Keratinocyte (primary cell): ENCODE measurements around the gene JAK1. TPM values are rescaled to one million over a fixed set of nuclear protein-coding genes. Genes with fewer than 3 reads are reported as not detected.

Experiments used
- DNase-seq: peaks from one replicate; pipeline ENCODE4 v3.0.0-alpha.2; 2011; ENCODE audit warnings: low read depth, missing footprints, low spot score
- FAIRE-seq: peaks from 2 replicates; lab custom pipeline; 2011; peaks lifted over from hg19 to GRCh38; lab: Jason Lieb, UNC
- H2AFZ ChIP-seq: 2 replicates; pipeline ENCODE4 v1.6.0; 2012; ENCODE audit warnings: low read length, control low read depth, inconsistent platforms; ENCODE audit not compliant: control insufficient read depth
- H3K27ac ChIP-seq: 2 replicates; pipeline ENCODE4 v1.5.1; 2011; ENCODE audit warnings: low read length; ENCODE audit not compliant: control insufficient read depth, insufficient read depth
- H3K27me3 ChIP-seq: 3 replicates; pipeline ENCODE4 v1.6.0; 2011; ENCODE audit warnings: low read length; ENCODE audit not compliant: control insufficient read depth, insufficient read depth; ENCODE audit errors: extremely low read depth
- H3K36me3 ChIP-seq, 2 experiments: 2 replicates in 1 of 2; 3 replicates in 1 of 2; pipeline ENCODE4 v1.5.1; 2011; ENCODE audit warnings: low read length in 2 of 2, mild to moderate bottlenecking in 1 of 2; ENCODE audit not compliant: control insufficient read depth in 2 of 2, insufficient read depth in 2 of 2; ENCODE audit errors: extremely low read depth in 1 of 2
- H3K4me1 ChIP-seq: 3 replicates; pipeline ENCODE4 v1.5.1; 2011; ENCODE audit warnings: low read length; ENCODE audit not compliant: control insufficient read depth, insufficient read depth; ENCODE audit errors: extremely low read depth
- H3K4me2 ChIP-seq: 3 replicates; pipeline ENCODE4 v1.6.0; 2011; ENCODE audit warnings: low read depth, low read length; ENCODE audit not compliant: control insufficient read depth, insufficient read depth; ENCODE audit errors: extremely low read depth
- H3K4me3 ChIP-seq, 3 experiments: fragments of 200-600 bp in 1 of 3; sonication (generic) in 1 of 3; 2 replicates in 2 of 3; 3 replicates in 1 of 3; pipeline ENCODE4 v1.5.1; 2011 to 2016; ENCODE audit warnings: low read length in 3 of 3, mild to moderate bottlenecking in 3 of 3, control low read depth in 2 of 3, inconsistent platforms in 1 of 3, low read depth in 1 of 3, mixed read lengths in 1 of 3, mixed run types in 1 of 3, moderate library complexity in 1 of 3; ENCODE audit not compliant: control insufficient read depth in 2 of 3, insufficient read depth in 2 of 3; ENCODE audit errors: extremely low read depth in 1 of 3
- H3K79me2 ChIP-seq: 2 replicates; pipeline ENCODE4 v1.6.0; 2012; ENCODE audit warnings: low read length; ENCODE audit not compliant: control insufficient read depth, insufficient read depth
- H3K9ac ChIP-seq: 3 replicates; pipeline ENCODE4 v1.6.0; 2011; ENCODE audit warnings: low read length; ENCODE audit not compliant: control insufficient read depth, insufficient read depth; ENCODE audit errors: extremely low read depth
- H3K9me1 ChIP-seq: 3 replicates; pipeline ENCODE4 v1.6.0; 2011; ENCODE audit warnings: low read length; ENCODE audit not compliant: control insufficient read depth, insufficient read depth; ENCODE audit errors: extremely low read depth
- H3K9me3 ChIP-seq: 2 replicates; pipeline ENCODE4 v1.5.1; 2012; ENCODE audit warnings: low read depth, low read length; ENCODE audit not compliant: control insufficient read depth
- H4K20me1 ChIP-seq: 3 replicates; pipeline ENCODE4 v1.6.0; 2011; ENCODE audit warnings: low read length; ENCODE audit not compliant: control insufficient read depth, insufficient read depth; ENCODE audit errors: extremely low read depth
- EZH2 ChIP-seq: IDR thresholded peaks from one replicate; pipeline ENCODE4 v1.6.1; 2012; ENCODE audit warnings: inconsistent platforms, mild to moderate bottlenecking, low read length, moderate library complexity
- dilution Hi-C: fragments of 300-500 bp; cut with MboI; formaldehyde crosslinking; loops from one replicate; pipeline ENCODE4 v1.7.0; 2020; ENCODE audit warnings: low sequenced_read_pairs; ENCODE audit not compliant: extremely low pct_ligation_motif_present
- polyA plus RNA-seq, 5 experiments: library from polyadenylated mRNA; depleted of rRNA in 3 of 5; stranded (reverse) in 3 of 5; stranded (forward) in 1 of 5; unstranded in 1 of 5; fragments of >200 nt; gene quantifications; 1 replicate in 1 of 5; 2 replicates in 3 of 5; 3 replicates in 1 of 5; pipeline versions ENCODE4 v1.2.1 to v1.2.3, GENCODE V29; 2011 to 2012; ENCODE audit warnings: missing spikeins in 2 of 5, low read depth in 1 of 5, low replicate concordance in 1 of 5
- TF ChIP-seq, protein P1 (sequence below), 3 experiments: IDR thresholded peaks in 1 of 3; conservative IDR thresholded peaks in 1 of 3; optimal IDR thresholded peaks in 1 of 3; 2 replicates in 2 of 3; 3 replicates in 1 of 3; pipeline versions ENCODE3 to v1.5.1; 2011; ENCODE audit warnings: low read length in 3 of 3, mild to moderate bottlenecking in 3 of 3, moderate library complexity in 2 of 3, control low read depth in 1 of 3, inconsistent platforms in 1 of 3; ENCODE audit not compliant: insufficient read depth in 2 of 3; ENCODE audit errors: extremely low read depth in 1 of 3

JAK1 gene
- polyA plus RNA-seq, 1 donor (not counting 4 experiments of a cell fraction or from before 2014, with no cell fraction given): 50.9 TPM

DNA sequence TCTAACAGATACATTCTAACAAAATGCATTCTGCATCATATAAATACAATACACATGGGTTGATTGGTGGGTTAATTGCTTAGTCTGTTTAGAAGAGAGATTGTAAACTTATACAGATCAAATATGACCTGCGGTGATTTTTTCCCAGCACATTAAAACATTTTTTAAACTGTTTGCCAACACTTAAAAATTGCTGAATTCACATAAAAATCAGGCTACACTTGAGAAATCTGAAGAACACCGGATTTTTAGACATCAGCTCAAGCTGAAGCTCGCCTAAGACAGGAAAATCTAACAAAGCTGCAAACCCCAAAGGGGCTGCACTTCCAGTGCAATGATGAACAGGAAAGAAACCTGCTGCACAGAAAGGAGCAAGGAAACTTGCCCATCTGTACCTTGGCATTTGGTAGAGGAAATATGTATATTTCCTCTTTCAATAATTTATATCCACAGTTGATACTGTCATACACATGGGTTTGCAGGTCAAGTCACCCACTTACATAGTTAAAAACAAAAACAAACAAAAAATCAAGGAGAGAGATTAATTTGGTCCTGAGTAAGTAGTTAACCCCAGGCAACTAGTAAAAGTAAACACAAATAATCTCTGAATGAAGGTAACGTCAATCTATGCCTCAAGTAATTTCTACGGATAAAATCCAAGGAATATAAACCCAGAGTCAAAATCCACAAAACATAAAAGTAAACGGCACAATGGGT, 30.4 kb upstream of the JAK1 start:
- Histone ChIP-seq H3K79me2 (no peaks in the 10 kb centered on the region), H3K4me3 (no peak overlapping the region), H3K9ac (no peak overlapping the region), H3K9me3 (no peaks in the 10 kb centered on the region), H3K4me1 (peaks cover 4% of the 10 kb centered on the region), H3K9me1 (no peaks in the 10 kb centered on the region), H3K36me3 (no peaks in the 10 kb centered on the region), H3K27ac (no peak overlapping the region), H3K4me2 (no peak overlapping the region), H2AFZ (no peak overlapping the region), H3K27me3 (no peaks in the 10 kb centered on the region), H4K20me1 (no peaks in the 10 kb centered on the region)
- dilution Hi-C loops: no loop called here
- no peak for TF ChIP-seq EZH2
- no peak for FAIRE-seq
- DNase-seq: no peak

DNA sequence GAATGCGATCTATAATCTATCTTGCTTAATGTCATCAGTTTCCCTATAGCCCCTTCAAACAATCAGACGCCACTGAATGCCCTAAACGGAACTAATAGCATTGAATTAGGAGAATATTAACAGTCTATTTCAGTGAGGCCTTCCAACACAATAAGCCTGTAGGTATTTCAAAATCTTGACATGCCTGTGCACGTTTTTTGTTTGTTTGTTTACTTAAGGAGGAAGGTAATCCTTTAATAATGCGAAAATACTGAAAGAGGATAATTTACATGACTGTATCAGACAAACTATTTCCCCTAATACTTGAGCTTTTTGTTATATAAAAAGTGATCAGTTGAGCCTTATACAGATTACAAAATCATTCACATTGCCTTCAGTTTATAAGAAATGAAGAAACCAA, 29.0 kb upstream of the JAK1 start:
- Histone ChIP-seq H3K9me1 (no peaks in the 10 kb centered on the region), H3K4me1 (no peaks in the 10 kb centered on the region), H3K27me3 (no peaks in the 10 kb centered on the region), H3K9ac (no peak overlapping the region), H2AFZ (no peak overlapping the region), H3K79me2 (no peaks in the 10 kb centered on the region), H3K4me2 (no peak overlapping the region), H3K9me3 (no peaks in the 10 kb centered on the region), H4K20me1 (no peaks in the 10 kb centered on the region), H3K27ac (no peak overlapping the region), H3K36me3 (no peaks in the 10 kb centered on the region), H3K4me3 (no peak overlapping the region)
- DNase-seq (no peak), FAIRE-seq (no peak)
- TF ChIP-seq EZH2: no peak
- TF ChIP-seq, protein P1, sequence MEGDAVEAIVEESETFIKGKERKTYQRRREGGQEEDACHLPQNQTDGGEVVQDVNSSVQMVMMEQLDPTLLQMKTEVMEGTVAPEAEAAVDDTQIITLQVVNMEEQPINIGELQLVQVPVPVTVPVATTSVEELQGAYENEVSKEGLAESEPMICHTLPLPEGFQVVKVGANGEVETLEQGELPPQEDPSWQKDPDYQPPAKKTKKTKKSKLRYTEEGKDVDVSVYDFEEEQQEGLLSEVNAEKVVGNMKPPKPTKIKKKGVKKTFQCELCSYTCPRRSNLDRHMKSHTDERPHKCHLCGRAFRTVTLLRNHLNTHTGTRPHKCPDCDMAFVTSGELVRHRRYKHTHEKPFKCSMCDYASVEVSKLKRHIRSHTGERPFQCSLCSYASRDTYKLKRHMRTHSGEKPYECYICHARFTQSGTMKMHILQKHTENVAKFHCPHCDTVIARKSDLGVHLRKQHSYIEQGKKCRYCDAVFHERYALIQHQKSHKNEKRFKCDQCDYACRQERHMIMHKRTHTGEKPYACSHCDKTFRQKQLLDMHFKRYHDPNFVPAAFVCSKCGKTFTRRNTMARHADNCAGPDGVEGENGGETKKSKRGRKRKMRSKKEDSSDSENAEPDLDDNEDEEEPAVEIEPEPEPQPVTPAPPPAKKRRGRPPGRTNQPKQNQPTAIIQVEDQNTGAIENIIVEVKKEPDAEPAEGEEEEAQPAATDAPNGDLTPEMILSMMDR (optimal IDR thresholded peaks at IDR 0.05 in 1 of 3, IDR thresholded peaks at IDR 0.05 in 1 of 3, conservative IDR thresholded peaks at IDR 0.05 in 1 of 3; ENCODE audit: extremely low read depth in 1 of 3, insufficient read depth in 2 of 3, low read length in 3 of 3): no peak
- dilution Hi-C loops: no loop called here
